ENCODE data around the gene CPNE4.

Gene CPNE4

GRCh38 chr3:131881777-131882176, 153.0 kb downstream of the CPNE4 start:
- Histone ChIP-seq H3K27ac (ENCODE audit: low read depth, low read length) (no peak overlapping the region), H3K9ac (ENCODE audit: low read length) (no peak overlapping the region)

GRCh38 chr3:131880948-131881347, 153.9 kb downstream of the CPNE4 start:
- H3K4me1 ChIP-seq (ENCODE audit: insufficient read depth, low read length): no peaks in the 10 kb centered on the region
- no peak overlapping the region for H3K27ac ChIP-seq (ENCODE audit: low read depth, low read length)

More at GRCh38 chr3:131881777-131882176, 153.0 kb downstream of the CPNE4 start:
- Histone ChIP-seq H3K27me3 (ENCODE audit: control insufficient read depth in 1 of 2, insufficient read depth in 2 of 2, low read length in 2 of 2) (no peaks in the 10 kb centered on the region), H3K36me3 (ENCODE audit: insufficient read depth, low read length) (no peaks in the 10 kb centered on the region), H3K4me1 (ENCODE audit: insufficient read depth, low read length) (no peaks in the 10 kb centered on the region), H3K9me3 (ENCODE audit: low read length) (no peaks in the 10 kb centered on the region), H3K4me3 (ENCODE audit: low read depth in 1 of 2, low read length in 2 of 2) (no peak overlapping the region)

GRCh38 chr3:131868203-131868602, 166.6 kb downstream of the CPNE4 start:
- H3K4me1 ChIP-seq (ENCODE audit: insufficient read depth, low read length): no peaks in the 10 kb centered on the region
- H3K27me3 ChIP-seq (ENCODE audit: control insufficient read depth in 1 of 2, insufficient read depth in 2 of 2, low read length in 2 of 2): no peaks in the 10 kb centered on the region
- H3K9me3 ChIP-seq (ENCODE audit: low read length): no peaks in the 10 kb centered on the region
- no peak overlapping the region for H3K4me3 ChIP-seq (ENCODE audit: low read depth in 1 of 2, low read length in 2 of 2)
- H3K9ac ChIP-seq (ENCODE audit: low read length): no peak overlapping the region
- H3K27ac ChIP-seq (ENCODE audit: low read depth, low read length): no peak overlapping the region
- H3K36me3 ChIP-seq (ENCODE audit: insufficient read depth, low read length): no peaks in the 10 kb centered on the region

More at GRCh38 chr3:131880948-131881347, 153.9 kb downstream of the CPNE4 start:
- no peak overlapping the region for H3K4me3 ChIP-seq (ENCODE audit: low read depth in 1 of 2, low read length in 2 of 2)
- H3K9me3 ChIP-seq (ENCODE audit: low read length): no peaks in the 10 kb centered on the region
- H3K36me3 ChIP-seq (ENCODE audit: insufficient read depth, low read length): no peaks in the 10 kb centered on the region
- no peaks in the 10 kb centered on the region for H3K27me3 ChIP-seq (ENCODE audit: control insufficient read depth in 1 of 2, insufficient read depth in 2 of 2, low read length in 2 of 2)
- H3K9ac ChIP-seq (ENCODE audit: low read length): no peak overlapping the region

- Histone ChIP-seq H3K4me1 (ENCODE audit: insufficient read depth, low read length) (no peaks in the 10 kb centered on the region), H3K4me3 (ENCODE audit: low read depth in 1 of 2, low read length in 2 of 2) (no peak overlapping the region), H3K9ac (ENCODE audit: low read length) (no peak overlapping the region), H3K36me3 (ENCODE audit: insufficient read depth, low read length) (no peaks in the 10 kb centered on the region), H3K27ac (ENCODE audit: low read depth, low read length) (no peak overlapping the region), H3K9me3 (ENCODE audit: low read length) (no peaks in the 10 kb centered on the region), H3K27me3 (ENCODE audit: control insufficient read depth in 1 of 2, insufficient read depth in 2 of 2, low read length in 2 of 2) (no peaks in the 10 kb centered on the region)
Measured at GRCh38 chr3:131856171-131856570, 178.6 kb downstream of the CPNE4 start.

- no peaks in the 10 kb centered on the region for H3K9me3 ChIP-seq (ENCODE audit: low read length)
- H3K27me3 ChIP-seq (ENCODE audit: control insufficient read depth in 1 of 2, insufficient read depth in 2 of 2, low read length in 2 of 2): no peaks in the 10 kb centered on the region
- no peaks in the 10 kb centered on the region for H3K4me1 ChIP-seq (ENCODE audit: insufficient read depth, low read length)
- no peak overlapping the region for H3K9ac ChIP-seq (ENCODE audit: low read length)
- no peak overlapping the region for H3K4me3 ChIP-seq (ENCODE audit: low read depth in 1 of 2, low read length in 2 of 2)
- no peak overlapping the region for H3K27ac ChIP-seq (ENCODE audit: low read depth, low read length)
- no peaks in the 10 kb centered on the region for H3K36me3 ChIP-seq (ENCODE audit: insufficient read depth, low read length)
Measured at GRCh38 chr3:131850223-131850622, 184.6 kb downstream of the CPNE4 start.

- H3K27ac ChIP-seq (ENCODE audit: low read depth, low read length): no peak overlapping the region
- no peaks in the 10 kb centered on the region for H3K4me1 ChIP-seq (ENCODE audit: insufficient read depth, low read length)
- H3K27me3 ChIP-seq (ENCODE audit: control insufficient read depth in 1 of 2, insufficient read depth in 2 of 2, low read length in 2 of 2): no peaks in the 10 kb centered on the region
- H3K9ac ChIP-seq (ENCODE audit: low read length): no peak overlapping the region
- H3K9me3 ChIP-seq (ENCODE audit: low read length): no peaks in the 10 kb centered on the region
- H3K36me3 ChIP-seq (ENCODE audit: insufficient read depth, low read length): no peaks in the 10 kb centered on the region
- no peak overlapping the region for H3K4me3 ChIP-seq (ENCODE audit: low read depth in 1 of 2, low read length in 2 of 2)
Measured at GRCh38 chr3:131849616-131850015, 185.2 kb downstream of the CPNE4 start.

- Histone ChIP-seq H3K4me3 (ENCODE audit: low read depth in 1 of 2, low read length in 2 of 2) (no peak overlapping the region), H3K9me3 (ENCODE audit: low read length) (no peaks in the 10 kb centered on the region), H3K27me3 (ENCODE audit: control insufficient read depth in 1 of 2, insufficient read depth in 2 of 2, low read length in 2 of 2) (no peaks in the 10 kb centered on the region), H3K4me1 (ENCODE audit: insufficient read depth, low read length) (no peaks in the 10 kb centered on the region), H3K27ac (ENCODE audit: low read depth, low read length) (no peak overlapping the region), H3K36me3 (ENCODE audit: insufficient read depth, low read length) (no peaks in the 10 kb centered on the region), H3K9ac (ENCODE audit: low read length) (no peak overlapping the region)
Measured at GRCh38 chr3:131847966-131848510, 186.8 kb downstream of the CPNE4 start.

GRCh38 chr3:131846296-131846924, 188.4 kb downstream of the CPNE4 start:
- Histone ChIP-seq H3K9ac (ENCODE audit: low read length) (no peak overlapping the region), H3K9me3 (ENCODE audit: low read length) (no peaks in the 10 kb centered on the region), H3K4me1 (ENCODE audit: insufficient read depth, low read length) (no peaks in the 10 kb centered on the region), H3K27me3 (ENCODE audit: control insufficient read depth in 1 of 2, insufficient read depth in 2 of 2, low read length in 2 of 2) (no peaks in the 10 kb centered on the region), H3K36me3 (ENCODE audit: insufficient read depth, low read length) (no peaks in the 10 kb centered on the region), H3K4me3 (ENCODE audit: low read depth in 1 of 2, low read length in 2 of 2) (no peak overlapping the region), H3K27ac (ENCODE audit: low read depth, low read length) (no peak overlapping the region)

- H3K9ac ChIP-seq (ENCODE audit: low read length): no peak overlapping the region
- no peaks in the 10 kb centered on the region for H3K36me3 ChIP-seq (ENCODE audit: insufficient read depth, low read length)
- H3K4me3 ChIP-seq (ENCODE audit: low read depth in 1 of 2, low read length in 2 of 2): no peak overlapping the region
- H3K4me1 ChIP-seq (ENCODE audit: insufficient read depth, low read length): no peaks in the 10 kb centered on the region
- no peaks in the 10 kb centered on the region for H3K9me3 ChIP-seq (ENCODE audit: low read length)
- H3K27ac ChIP-seq (ENCODE audit: low read depth, low read length): no peak overlapping the region
- no peaks in the 10 kb centered on the region for H3K27me3 ChIP-seq (ENCODE audit: control insufficient read depth in 1 of 2, insufficient read depth in 2 of 2, low read length in 2 of 2)
Measured at GRCh38 chr3:131843174-131843573, 191.6 kb downstream of the CPNE4 start.

GRCh38 chr3:131840156-131840797, 194.5 kb downstream of the CPNE4 start:
- no peaks in the 10 kb centered on the region for H3K4me1 ChIP-seq (ENCODE audit: insufficient read depth, low read length)
- H3K36me3 ChIP-seq (ENCODE audit: insufficient read depth, low read length): no peaks in the 10 kb centered on the region
- H3K27me3 ChIP-seq (ENCODE audit: control insufficient read depth in 1 of 2, insufficient read depth in 2 of 2, low read length in 2 of 2): no peaks in the 10 kb centered on the region
- H3K9me3 ChIP-seq (ENCODE audit: low read length): no peaks in the 10 kb centered on the region
- H3K4me3 ChIP-seq (ENCODE audit: low read depth in 1 of 2, low read length in 2 of 2): no peak overlapping the region
- H3K27ac ChIP-seq (ENCODE audit: low read depth, low read length): no peak overlapping the region
- H3K9ac ChIP-seq (ENCODE audit: low read length): no peak overlapping the region

GRCh38 chr3:131835906-131836305, 198.9 kb downstream of the CPNE4 start:
- no peak overlapping the region for H3K27ac ChIP-seq (ENCODE audit: low read depth, low read length)
- H3K27me3 ChIP-seq (ENCODE audit: control insufficient read depth in 1 of 2, insufficient read depth in 2 of 2, low read length in 2 of 2): no peaks in the 10 kb centered on the region
- no peak overlapping the region for H3K4me3 ChIP-seq (ENCODE audit: low read depth in 1 of 2, low read length in 2 of 2)
- H3K9ac ChIP-seq (ENCODE audit: low read length): no peak overlapping the region
- no peaks in the 10 kb centered on the region for H3K4me1 ChIP-seq (ENCODE audit: insufficient read depth, low read length)
- H3K36me3 ChIP-seq (ENCODE audit: insufficient read depth, low read length): no peaks in the 10 kb centered on the region
- H3K9me3 ChIP-seq (ENCODE audit: low read length): no peaks in the 10 kb centered on the region

- Histone ChIP-seq H3K4me3 (ENCODE audit: low read depth in 1 of 2, low read length in 2 of 2) (no peak overlapping the region), H3K27ac (ENCODE audit: low read depth, low read length) (no peak overlapping the region), H3K9me3 (ENCODE audit: low read length) (no peaks in the 10 kb centered on the region), H3K9ac (ENCODE audit: low read length) (no peak overlapping the region), H3K36me3 (ENCODE audit: insufficient read depth, low read length) (no peaks in the 10 kb centered on the region), H3K4me1 (ENCODE audit: insufficient read depth, low read length) (no peaks in the 10 kb centered on the region), H3K27me3 (ENCODE audit: control insufficient read depth in 1 of 2, insufficient read depth in 2 of 2, low read length in 2 of 2) (no peaks in the 10 kb centered on the region)
Measured at GRCh38 chr3:131831608-131832007, 203.2 kb downstream of the CPNE4 start.
